ENCODE measurements around the gene USF1.

The USF1 gene

GRCh38 chr1:161045736-161046604 lies at the start of gene USF1:
USF1 (minus strand) TSS chr1:161045977; CDS start chr1:161043275, 2,702 bp downstream.
- DNase-seq: peak; percentile 98

GRCh38 chr1:161095230-161095629 lies 49.5 kb upstream of the USF1 start:
- no peak for DNase-seq

- DNase-seq: no peak
These were observed 48.7 kb upstream of the USF1 start for GRCh38 chr1:161094481-161094880.

- no peak for DNase-seq
These were observed 46.8 kb upstream of the USF1 start for GRCh38 chr1:161092621-161093028.

- no peak for DNase-seq
These were observed 46.2 kb upstream of the USF1 start for GRCh38 chr1:161091796-161092507.

GRCh38 chr1:161091093-161091492 lies 45.3 kb upstream of the USF1 start:
- no peak for DNase-seq

- no peak for DNase-seq
These were observed 44.8 kb upstream of the USF1 start for GRCh38 chr1:161090617-161091016.

GRCh38 chr1:161089938-161090337 lies 44.2 kb upstream of the USF1 start:
- no peak for DNase-seq

GRCh38 chr1:161089251-161089924 lies 43.6 kb upstream of the USF1 start, which contains the start of gene NECTIN4:
NECTIN4 (minus strand) TSS chr1:161089558; CDS start chr1:161089296, 262 bp downstream.
- no peak for DNase-seq

GRCh38 chr1:161088587-161089110 lies 42.9 kb upstream of the USF1 start:
- DNase-seq: no peak

- DNase-seq: no peak
These were observed 40.7 kb upstream of the USF1 start for GRCh38 chr1:161086457-161086856.

GRCh38 chr1:161085165-161085564 lies 39.4 kb upstream of the USF1 start:
- DNase-seq: no peak

GRCh38 chr1:161084597-161084988 lies 38.8 kb upstream of the USF1 start:
- DNase-seq: no peak

- DNase-seq: no peak
These were observed 38.2 kb upstream of the USF1 start for GRCh38 chr1:161083748-161084596.

GRCh38 chr1:161082996-161083747 lies 37.4 kb upstream of the USF1 start:
- peak; percentile 16 for DNase-seq

- DNase-seq: no peak
These were observed 36.7 kb upstream of the USF1 start for GRCh38 chr1:161082483-161082882.

- DNase-seq: no peak
These were observed 35.7 kb upstream of the USF1 start for GRCh38 chr1:161081519-161081918.

GRCh38 chr1:161080441-161081405 lies 34.9 kb upstream of the USF1 start:
- DNase-seq: no peak

- DNase-seq: no peak
These were observed 33.8 kb upstream of the USF1 start for GRCh38 chr1:161079436-161080110.

- no peak for DNase-seq
These were observed 31.6 kb upstream of the USF1 start for GRCh38 chr1:161077426-161077825.
